ENCODE data around the gene ABCB1.
"Not testable (repeated sequence)": the region's sequence is repeated elsewhere in the genome, so short reads cannot be mapped to it uniquely, and the experiment has no call there.

The ABCB1 gene

GRCh38 chr7:87495366-87495765 lies 105.3 kb downstream of the ABCB1 start:
- H3K27me3 Mint-ChIP-seq (ENCODE audit: low read depth): peaks cover 9% of the 10 kb centered on the region
- no peaks in the 10 kb centered on the region for H3K4me1 Mint-ChIP-seq (ENCODE audit: low read depth)
- no peaks in the 10 kb centered on the region for H3K9me3 Mint-ChIP-seq
- DNase-seq (ENCODE audit: low spot score): no peak
- H3K36me3 Mint-ChIP-seq (ENCODE audit: low read depth): no peaks in the 10 kb centered on the region
- no peak overlapping the region for H3K27ac Mint-ChIP-seq
- no peak overlapping the region for H3K4me3 Mint-ChIP-seq

- H3K27me3 Mint-ChIP-seq (ENCODE audit: low read depth): peaks cover 13% of the 10 kb centered on the region
- H3K4me3 Mint-ChIP-seq: no peak overlapping the region
- H3K4me1 Mint-ChIP-seq (ENCODE audit: low read depth): no peaks in the 10 kb centered on the region
- no peak overlapping the region for H3K27ac Mint-ChIP-seq
- no peak for DNase-seq (ENCODE audit: low spot score)
- no peaks in the 10 kb centered on the region for H3K9me3 Mint-ChIP-seq
- no peaks in the 10 kb centered on the region for H3K36me3 Mint-ChIP-seq (ENCODE audit: low read depth)
Measured at GRCh38 chr7:87494454-87494853, 106.2 kb downstream of the ABCB1 start.

- no peak for DNase-seq (ENCODE audit: low spot score)
- H3K9me3 Mint-ChIP-seq: no peaks in the 10 kb centered on the region
- peaks cover 4% of the 10 kb centered on the region for H3K27me3 Mint-ChIP-seq (ENCODE audit: low read depth)
- no peak overlapping the region for H3K4me3 Mint-ChIP-seq
- H3K27ac Mint-ChIP-seq: no peak overlapping the region
- H3K36me3 Mint-ChIP-seq (ENCODE audit: low read depth): no peaks in the 10 kb centered on the region
- H3K4me1 Mint-ChIP-seq (ENCODE audit: low read depth): no peaks in the 10 kb centered on the region
Measured at GRCh38 chr7:87483131-87483530, 117.6 kb downstream of the ABCB1 start.

- no peak overlapping the region for H3K27ac Mint-ChIP-seq
Measured at GRCh38 chr7:87482115-87482514, 118.6 kb downstream of the ABCB1 start.

GRCh38 chr7:87480386-87480785 lies 120.3 kb downstream of the ABCB1 start:
- Mint-ChIP-seq H3K27me3 (ENCODE audit: low read depth) (peaks cover 15% of the 10 kb centered on the region), H3K4me3 (no peak overlapping the region), H3K9me3 (no peaks in the 10 kb centered on the region), H3K27ac (no peak overlapping the region), H3K4me1 (ENCODE audit: low read depth) (no peaks in the 10 kb centered on the region), H3K36me3 (ENCODE audit: low read depth) (no peaks in the 10 kb centered on the region)
- no peak for DNase-seq (ENCODE audit: low spot score)

More at GRCh38 chr7:87482115-87482514, 118.6 kb downstream of the ABCB1 start:
- no peaks in the 10 kb centered on the region for H3K9me3 Mint-ChIP-seq
- peaks cover 4% of the 10 kb centered on the region for H3K27me3 Mint-ChIP-seq (ENCODE audit: low read depth)
- H3K36me3 Mint-ChIP-seq (ENCODE audit: low read depth): no peaks in the 10 kb centered on the region
- no peak overlapping the region for H3K4me3 Mint-ChIP-seq
- H3K4me1 Mint-ChIP-seq (ENCODE audit: low read depth): no peaks in the 10 kb centered on the region
- no peak for DNase-seq (ENCODE audit: low spot score)

- no peaks in the 10 kb centered on the region for H3K36me3 Mint-ChIP-seq (ENCODE audit: low read depth)
Measured at GRCh38 chr7:87479951-87480350, 120.7 kb downstream of the ABCB1 start.

GRCh38 chr7:87476179-87476557 lies 124.5 kb downstream of the ABCB1 start:
- no peak for DNase-seq (ENCODE audit: low spot score)
- Mint-ChIP-seq H3K9me3 (no peaks in the 10 kb centered on the region), H3K36me3 (ENCODE audit: low read depth) (no peaks in the 10 kb centered on the region), H3K4me1 (ENCODE audit: low read depth) (peaks cover 3% of the 10 kb centered on the region), H3K27ac (no peak overlapping the region), H3K27me3 (ENCODE audit: low read depth) (peaks cover 38% of the 10 kb centered on the region), H3K4me3 (no peak overlapping the region)

More at GRCh38 chr7:87479951-87480350, 120.7 kb downstream of the ABCB1 start:
- Mint-ChIP-seq H3K4me3 (no peak overlapping the region), H3K27ac (no peak overlapping the region), H3K27me3 (ENCODE audit: low read depth) (peaks cover 18% of the 10 kb centered on the region), H3K4me1 (ENCODE audit: low read depth) (no peaks in the 10 kb centered on the region), H3K9me3 (no peaks in the 10 kb centered on the region)
- no peak for DNase-seq (ENCODE audit: low spot score)

GRCh38 chr7:87475359-87476178 lies 125.1 kb downstream of the ABCB1 start, which contains the start of gene ABCB4:
TSS of gene ABCB4 (minus strand) at chr7:87475680. CDS start at chr7:87475465, 215 bp downstream.
- Mint-ChIP-seq H3K27me3 (ENCODE audit: low read depth) (peaks cover 38% of the 10 kb centered on the region), H3K27ac (no peak within 1 kb of the TSS), H3K4me3 (peak within 1 kb of the TSS; percentile 15), H3K9me3 (no peaks in the 10 kb centered on the region), H3K36me3 (ENCODE audit: low read depth) (no peaks in the 10 kb centered on the region), H3K4me1 (ENCODE audit: low read depth) (peaks cover 3% of the 10 kb centered on the region)
- DNase-seq (ENCODE audit: low spot score): no peak

- Mint-ChIP-seq H3K4me1 (ENCODE audit: low read depth) (peaks cover 3% of the 10 kb centered on the region), H3K4me3 (peak overlapping the region; percentile 15), H3K36me3 (ENCODE audit: low read depth) (no peaks in the 10 kb centered on the region), H3K27me3 (ENCODE audit: low read depth) (peaks cover 39% of the 10 kb centered on the region), H3K27ac (no peak overlapping the region), H3K9me3 (no peaks in the 10 kb centered on the region)
- DNase-seq (ENCODE audit: low spot score): no peak
Measured at GRCh38 chr7:87474533-87475358, 125.9 kb downstream of the ABCB1 start.

- Mint-ChIP-seq H3K27me3 (ENCODE audit: low read depth) (peaks cover 39% of the 10 kb centered on the region), H3K4me3 (no peak overlapping the region), H3K4me1 (ENCODE audit: low read depth) (peaks cover 3% of the 10 kb centered on the region), H3K36me3 (ENCODE audit: low read depth) (no peaks in the 10 kb centered on the region), H3K27ac (no peak overlapping the region), H3K9me3 (no peaks in the 10 kb centered on the region)
- no peak for DNase-seq (ENCODE audit: low spot score)
Measured at GRCh38 chr7:87473986-87474385, 126.7 kb downstream of the ABCB1 start.

GRCh38 chr7:87473192-87473591 lies 127.5 kb downstream of the ABCB1 start:
- Mint-ChIP-seq H3K4me1 (ENCODE audit: low read depth) (peaks cover 3% of the 10 kb centered on the region), H3K9me3 (no peaks in the 10 kb centered on the region), H3K27ac (no peak overlapping the region), H3K36me3 (ENCODE audit: low read depth) (no peaks in the 10 kb centered on the region), H3K4me3 (no peak overlapping the region), H3K27me3 (ENCODE audit: low read depth) (peaks cover 39% of the 10 kb centered on the region)
- DNase-seq (ENCODE audit: low spot score): no peak

GRCh38 chr7:87471473-87471872 lies 129.2 kb downstream of the ABCB1 start:
- DNase-seq (ENCODE audit: low spot score): no peak
- Mint-ChIP-seq H3K4me3 (no peak overlapping the region), H3K9me3 (no peaks in the 10 kb centered on the region), H3K36me3 (ENCODE audit: low read depth) (no peaks in the 10 kb centered on the region), H3K4me1 (ENCODE audit: low read depth) (peaks cover 3% of the 10 kb centered on the region), H3K27ac (no peak overlapping the region), H3K27me3 (ENCODE audit: low read depth) (peaks cover 30% of the 10 kb centered on the region)

- not testable (repeated sequence) for H3K9me3 Mint-ChIP-seq
Measured at GRCh38 chr7:87469204-87469603, 131.5 kb downstream of the ABCB1 start.

GRCh38 chr7:87465534-87465880 lies 135.2 kb downstream of the ABCB1 start:
- not testable (repeated sequence) for H3K36me3 Mint-ChIP-seq (ENCODE audit: low read depth); H3K9me3 Mint-ChIP-seq; H3K4me3 Mint-ChIP-seq; H3K27ac Mint-ChIP-seq; DNase-seq (ENCODE audit: low spot score); H3K4me1 Mint-ChIP-seq (ENCODE audit: low read depth); H3K27me3 Mint-ChIP-seq (ENCODE audit: low read depth)

More at GRCh38 chr7:87469204-87469603, 131.5 kb downstream of the ABCB1 start:
- not testable (repeated sequence) for DNase-seq (ENCODE audit: low spot score); H3K27ac Mint-ChIP-seq; H3K4me3 Mint-ChIP-seq; H3K4me1 Mint-ChIP-seq (ENCODE audit: low read depth); H3K36me3 Mint-ChIP-seq (ENCODE audit: low read depth)
- peaks cover 13% of the 10 kb centered on the region for H3K27me3 Mint-ChIP-seq (ENCODE audit: low read depth)

All from T-helper 2 cell treated with Interferon-gamma antibody and Interleukin-4, amounts not matched to agents 5 μg/mL and 100 μg/mL, for 36 hours (primary cell).